Measurements from ENCODE around the gene PDGFRA.
A peak's percentile ranks its signal among the peaks of the same experiment; 100 is the strongest.
"Not testable (repeated sequence)": the region's sequence is repeated elsewhere in the genome, so short reads cannot be mapped to it uniquely, and the experiment has no call there.

Gene PDGFRA

GRCh38 chr4:54322818-54323417 is 93.8 kb downstream of the PDGFRA start:
- peak; percentile 31 for DNase-seq

- DNase-seq, result no peak
These were observed 101.8 kb downstream of the PDGFRA start for GRCh38 chr4:54330896-54331295.

GRCh38 chr4:54332542-54332941 is 103.4 kb downstream of the PDGFRA start:
- DNase-seq, result no peak

GRCh38 chr4:54333657-54334056 is 104.6 kb downstream of the PDGFRA start:
- DNase-seq, result no peak

GRCh38 chr4:54334769-54335168 is 105.7 kb downstream of the PDGFRA start:
- DNase-seq, result not testable (repeated sequence)

- no peak for DNase-seq
These were observed 107.9 kb downstream of the PDGFRA start for GRCh38 chr4:54337009-54337408.

GRCh38 chr4:54342067-54342466 is 113.0 kb downstream of the PDGFRA start:
- not testable (repeated sequence) for DNase-seq

Data from activated T-cell treated with anti-CD3 and anti-CD28 coated beads, Interleukin-2, amount 50 U/mL, for 1 hour (primary cell).